ENCODE data around the gene TLE6. TPM values are rescaled to one million over a fixed set of nuclear protein-coding genes. Genes with fewer than 3 reads are reported as not detected.

Gene TLE6
- total and polyA plus RNA-seq, 10 of the 15 experiments (the other 5 are each of a cell fraction or from before 2014, with no cell fraction given): 2.7 to 13.8 (median 6.4) TPM

DNA sequence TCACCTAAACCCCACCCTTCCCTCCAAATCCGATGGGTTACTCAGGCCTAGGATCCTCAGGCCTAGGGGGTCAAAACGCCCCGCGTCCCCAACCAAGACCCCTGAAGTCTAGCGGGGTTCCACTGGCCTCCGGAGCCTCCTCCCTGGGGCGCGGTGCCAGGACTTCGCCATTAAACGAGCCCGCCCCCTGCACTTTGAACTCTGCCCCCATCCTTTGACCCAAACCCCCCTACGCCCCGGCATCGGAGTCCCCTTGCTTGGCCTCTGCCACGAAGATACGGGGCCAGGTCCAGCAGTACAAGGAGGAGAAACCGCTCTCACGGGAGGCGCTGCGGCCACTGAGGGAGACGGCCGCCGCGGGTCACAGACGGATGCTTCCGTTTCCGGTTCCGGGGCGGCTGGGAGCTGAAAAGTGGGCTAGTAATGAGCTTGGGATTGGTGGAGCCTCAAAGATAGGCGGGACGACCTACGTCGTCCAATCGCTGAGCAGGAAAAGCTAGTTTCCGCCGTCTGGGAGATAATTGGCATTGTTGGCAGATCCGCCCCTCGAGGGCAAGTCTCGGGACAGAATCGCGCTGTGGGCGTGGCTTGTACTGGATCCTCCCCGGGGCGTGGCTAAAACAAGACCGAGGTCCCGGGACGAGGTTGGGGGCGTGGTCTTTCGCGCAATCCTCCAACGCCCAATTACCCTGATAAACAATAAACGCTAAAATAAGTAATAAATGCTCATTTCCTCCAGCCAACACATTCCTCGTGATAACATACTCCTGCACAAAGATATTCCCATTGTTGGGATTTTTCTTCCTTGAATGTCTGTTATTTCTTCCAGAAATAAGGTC is 26.9 kb upstream of the TLE6 start (continued):
- TF ChIP-seq, protein P1, sequence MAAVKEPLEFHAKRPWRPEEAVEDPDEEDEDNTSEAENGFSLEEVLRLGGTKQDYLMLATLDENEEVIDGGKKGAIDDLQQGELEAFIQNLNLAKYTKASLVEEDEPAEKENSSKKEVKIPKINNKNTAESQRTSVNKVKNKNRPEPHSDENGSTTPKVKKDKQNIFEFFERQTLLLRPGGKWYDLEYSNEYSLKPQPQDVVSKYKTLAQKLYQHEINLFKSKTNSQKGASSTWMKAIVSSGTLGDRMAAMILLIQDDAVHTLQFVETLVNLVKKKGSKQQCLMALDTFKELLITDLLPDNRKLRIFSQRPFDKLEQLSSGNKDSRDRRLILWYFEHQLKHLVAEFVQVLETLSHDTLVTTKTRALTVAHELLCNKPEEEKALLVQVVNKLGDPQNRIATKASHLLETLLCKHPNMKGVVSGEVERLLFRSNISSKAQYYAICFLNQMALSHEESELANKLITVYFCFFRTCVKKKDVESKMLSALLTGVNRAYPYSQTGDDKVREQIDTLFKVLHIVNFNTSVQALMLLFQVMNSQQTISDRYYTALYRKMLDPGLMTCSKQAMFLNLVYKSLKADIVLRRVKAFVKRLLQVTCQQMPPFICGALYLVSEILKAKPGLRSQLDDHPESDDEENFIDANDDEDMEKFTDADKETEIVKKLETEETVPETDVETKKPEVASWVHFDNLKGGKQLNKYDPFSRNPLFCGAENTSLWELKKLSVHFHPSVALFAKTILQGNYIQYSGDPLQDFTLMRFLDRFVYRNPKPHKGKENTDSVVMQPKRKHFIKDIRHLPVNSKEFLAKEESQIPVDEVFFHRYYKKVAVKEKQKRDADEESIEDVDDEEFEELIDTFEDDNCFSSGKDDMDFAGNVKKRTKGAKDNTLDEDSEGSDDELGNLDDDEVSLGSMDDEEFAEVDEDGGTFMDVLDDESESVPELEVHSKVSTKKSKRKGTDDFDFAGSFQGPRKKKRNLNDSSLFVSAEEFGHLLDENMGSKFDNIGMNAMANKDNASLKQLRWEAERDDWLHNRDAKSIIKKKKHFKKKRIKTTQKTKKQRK (IDR thresholded peaks at IDR 0.05; ENCODE audit: low read depth, low read length): peak; percentile 70
- TF ChIP-seq SUZ12 (IDR thresholded peaks at IDR 0.05; ENCODE audit: unreplicated experiment) (no peak), IRF4 (IDR thresholded peaks at IDR 0.05; ENCODE audit: low read depth, low read length) (no peak), ZNF274 (IDR thresholded peaks at IDR 0.05; ENCODE audit: insufficient read depth, insufficient read length) (no peak), ZNF622 (IDR thresholded peaks at IDR 0.05) (no peak), ETV6 (conservative IDR thresholded peaks at IDR 0.05 in 1 of 2, IDR thresholded peaks at IDR 0.05 in 1 of 2; ENCODE audit: borderline replicate concordance in 1 of 2, low read depth in 1 of 2) (no peak), CHD1 (IDR thresholded peaks at IDR 0.05; ENCODE audit: low read depth, low read length) (no peak; the same call in 1 of the 2 replicates), GABPA (IDR thresholded peaks at IDR 0.05; ENCODE audit: low read depth) (peak; percentile 99), MYB (IDR thresholded peaks at IDR 0.05; ENCODE audit: borderline replicate concordance, low read depth, low read length) (no peak), ZNF24 (IDR thresholded peaks at IDR 0.05) (no peak), TCF7 (IDR thresholded peaks at IDR 0.05; ENCODE audit: borderline replicate concordance) (0 out of 2 replicates have a peak, but pooled peaks have one; percentile 23), POLR2AphosphoS2 (IDR thresholded peaks at IDR 0.05; ENCODE audit: low read depth, low read length) (peak; percentile 91), YY1 (IDR thresholded peaks at IDR 0.05; ENCODE audit: low read depth, low read length) (peak; percentile 85), RBBP5 (conservative IDR thresholded peaks at IDR 0.05) (no peak), ZSCAN29 (IDR thresholded peaks at IDR 0.05) (no peak), MYC (IDR thresholded peaks at IDR 0.05; ENCODE audit: insufficient read depth, insufficient read length, insufficient replicate concordance, low read length, severe bottlenecking) (no peak), GATAD2B (conservative IDR thresholded peaks at IDR 0.05; ENCODE audit: low read depth) (no peak; the same call in 1 of the 2 replicates), CHD2 (IDR thresholded peaks at IDR 0.05; ENCODE audit: borderline replicate concordance, low read depth, low read length) (peak; percentile 90), RUNX3 (IDR thresholded peaks at IDR 0.05; ENCODE audit: low read length) (peak; percentile 66), NR2F1 (conservative IDR thresholded peaks at IDR 0.05) (peak; percentile 99), NFYB (IDR thresholded peaks at IDR 0.05; ENCODE audit: insufficient read depth, low read depth, low read length) (peak; percentile 89), BMI1 (IDR thresholded peaks at IDR 0.05; ENCODE audit: borderline replicate concordance) (no peak), JUND (IDR thresholded peaks at IDR 0.05; ENCODE audit: low read depth, low read length) (no peak)
- TF ChIP-seq, protein P2, sequence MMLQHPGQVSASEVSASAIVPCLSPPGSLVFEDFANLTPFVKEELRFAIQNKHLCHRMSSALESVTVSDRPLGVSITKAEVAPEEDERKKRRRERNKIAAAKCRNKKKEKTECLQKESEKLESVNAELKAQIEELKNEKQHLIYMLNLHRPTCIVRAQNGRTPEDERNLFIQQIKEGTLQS (IDR thresholded peaks at IDR 0.05; ENCODE audit: borderline replicate concordance, extremely low read depth, low read depth, low read length): no peak
- TF ChIP-seq, protein P3, sequence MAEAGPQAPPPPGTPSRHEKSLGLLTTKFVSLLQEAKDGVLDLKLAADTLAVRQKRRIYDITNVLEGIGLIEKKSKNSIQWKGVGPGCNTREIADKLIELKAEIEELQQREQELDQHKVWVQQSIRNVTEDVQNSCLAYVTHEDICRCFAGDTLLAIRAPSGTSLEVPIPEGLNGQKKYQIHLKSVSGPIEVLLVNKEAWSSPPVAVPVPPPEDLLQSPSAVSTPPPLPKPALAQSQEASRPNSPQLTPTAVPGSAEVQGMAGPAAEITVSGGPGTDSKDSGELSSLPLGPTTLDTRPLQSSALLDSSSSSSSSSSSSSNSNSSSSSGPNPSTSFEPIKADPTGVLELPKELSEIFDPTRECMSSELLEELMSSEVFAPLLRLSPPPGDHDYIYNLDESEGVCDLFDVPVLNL (IDR thresholded peaks at IDR 0.05; ENCODE audit: low read depth, low read length): no peak

All from GM12878 (cell line).